HCT116 (cell line): ENCODE data around the gene SNX9.
A peak's percentile ranks its signal among the peaks of the same experiment; 100 is the strongest.

ENCODE experiments used
- CBX3 ChIP-seq: IDR thresholded peaks from 2 replicates; pipeline ENCODE4 v1.6.1; 2012; ENCODE audit warnings: low read depth
- CEBPB ChIP-seq: IDR thresholded peaks from 2 replicates; pipeline ENCODE4 v1.6.1; 2012; ENCODE audit warnings: low read depth
- CTCF ChIP-seq, 3 experiments: fragments of 200-600 bp in 1 of 3; sonication (generic) in 1 of 3; IDR thresholded peaks in 2 of 3; conservative IDR thresholded peaks in 1 of 3; 2 replicates each; pipeline ENCODE4 v1.5.1; 2012 to 2017; ENCODE audit warnings: low read depth in 2 of 3, low read length in 2 of 3, antibody characterized with exemption in 1 of 3, borderline replicate concordance in 1 of 3, control low read depth in 1 of 3, mild to moderate bottlenecking in 1 of 3, mixed read lengths in 1 of 3, mixed run types in 1 of 3, moderate library complexity in 1 of 3; ENCODE audit not compliant: insufficient read depth in 1 of 3
- EZH2 ChIP-seq: fragments of 200-600 bp; sonication (generic); IDR thresholded peaks from 2 replicates; pipeline ENCODE4 v1.6.1; 2017; ENCODE audit warnings: antibody characterized with exemption, mixed run types
- EZH2phosphoT487 ChIP-seq: fragments of 200-600 bp; IDR thresholded peaks from 2 replicates; pipeline ENCODE4 v1.6.1; 2018; ENCODE audit warnings: antibody characterized with exemption, borderline replicate concordance
- JUND ChIP-seq: IDR thresholded peaks from 2 replicates; pipeline ENCODE4 v1.6.1; 2012
- POLR2A ChIP-seq: IDR thresholded peaks from 2 replicates; pipeline ENCODE4 v1.7.0; 2011; ENCODE audit warnings: borderline replicate concordance; ENCODE audit not compliant: insufficient read depth, insufficient read length; ENCODE audit errors: extremely low read depth
- SP1 ChIP-seq: IDR thresholded peaks from 2 replicates; pipeline ENCODE4 v1.6.1; 2012; ENCODE audit warnings: low read depth
- TF ChIP-seq, protein P1 (sequence below): IDR thresholded peaks from 2 replicates; pipeline ENCODE4 v1.6.1; 2012

DNA sequence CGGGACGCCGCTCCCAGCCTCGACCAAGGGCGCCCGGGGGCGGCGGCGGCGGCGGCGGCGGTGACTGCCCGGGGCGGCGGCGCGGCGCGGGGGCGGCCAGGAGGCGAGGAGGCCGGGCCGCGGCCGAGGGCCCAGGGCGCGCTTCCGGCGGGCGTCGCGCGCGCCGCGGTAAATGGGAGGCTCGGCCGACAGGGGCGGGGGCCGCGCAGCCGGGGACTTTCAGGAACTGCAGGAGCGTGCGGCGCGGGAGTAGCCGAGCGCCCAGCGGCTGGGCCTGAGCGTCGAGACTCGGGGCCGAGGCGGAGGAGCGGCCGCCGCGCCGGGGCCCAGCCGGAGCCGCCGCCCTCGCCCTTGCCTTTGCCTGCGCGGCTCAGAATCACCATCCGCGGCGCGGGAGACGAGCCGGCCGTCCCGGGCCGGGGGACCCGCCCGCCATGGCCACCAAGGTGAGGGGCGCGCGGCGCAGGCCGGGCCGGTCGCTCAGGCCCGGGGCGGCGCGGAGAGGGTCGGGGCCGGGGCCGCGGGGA, at the start of gene SNX9:
- no peak for TF ChIP-seq SP1
- no peak for TF ChIP-seq CTCF (IDR thresholded peaks at IDR 0.05 in 2 of 3, conservative IDR thresholded peaks at IDR 0.05 in 1 of 3; ENCODE audit: borderline replicate concordance in 1 of 3, insufficient read depth in 1 of 3, low read depth in 2 of 3, low read length in 2 of 3)
- no peak for TF ChIP-seq CEBPB
- no peak for TF ChIP-seq JUND
- TF ChIP-seq EZH2, result no peak
- TF ChIP-seq EZH2phosphoT487, result no peak
- no peak for TF ChIP-seq CBX3
- TF ChIP-seq, protein P1, sequence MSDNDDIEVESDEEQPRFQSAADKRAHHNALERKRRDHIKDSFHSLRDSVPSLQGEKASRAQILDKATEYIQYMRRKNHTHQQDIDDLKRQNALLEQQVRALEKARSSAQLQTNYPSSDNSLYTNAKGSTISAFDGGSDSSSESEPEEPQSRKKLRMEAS, result peak; percentile 62
- no peak for TF ChIP-seq POLR2A
